ENCODE data around the gene H2BK1.

GRCh38 chr7:151204383-151205032 lies 5.8 kb downstream of the H2BK1 start:
- no peak for TF ChIP-seq CTCF (IDR thresholded peaks at IDR 0.05)
- TF ChIP-seq POLR2AphosphoS5 (IDR thresholded peaks at IDR 0.05): no peak

All from esophagus muscularis mucosa (tissue), 3 donors.